H9 (cell line): Measurements from ENCODE around the gene TPCN2. TPM values are rescaled to one million over a fixed set of nuclear protein-coding genes. Genes with fewer than 3 reads are reported as not detected.

Experiments
- DNase-seq: peaks from one replicate; pipeline ENCODE4 v3.0.0-alpha.2; 2017
- H2AFZ ChIP-seq: one replicate; pipeline ENCODE4 v1.6.1; 2013; ENCODE audit warnings: mild to moderate bottlenecking, low read length, control low read depth, moderate library complexity
- H2AK5ac ChIP-seq: 2 replicates; pipeline ENCODE4 v1.6.1; 2013; ENCODE audit warnings: low read length, control low read depth, mixed read lengths; ENCODE audit not compliant: insufficient read length
- H2BK120ac ChIP-seq: one replicate; pipeline ENCODE4 v1.6.1; 2013; ENCODE audit warnings: low read depth, mild to moderate bottlenecking, low read length, control low read depth, inconsistent platforms; ENCODE audit not compliant: poor library complexity, severe bottlenecking
- H2BK12ac ChIP-seq: 2 replicates; pipeline ENCODE4 v1.6.1; 2013; ENCODE audit warnings: low read length, control low read depth, mixed read lengths, low read depth; ENCODE audit not compliant: insufficient read length
- H2BK15ac ChIP-seq: 2 replicates; pipeline ENCODE4 v1.6.1; 2013; ENCODE audit warnings: low read depth, low read length, control low read depth
- H2BK20ac ChIP-seq: one replicate; pipeline ENCODE4 v1.6.1; 2013; ENCODE audit warnings: low read depth, mild to moderate bottlenecking, low read length, control low read depth, inconsistent platforms; ENCODE audit not compliant: poor library complexity, severe bottlenecking
- H2BK5ac ChIP-seq: 2 replicates; pipeline ENCODE4 v1.6.1; 2013; ENCODE audit warnings: low read length, control low read depth, mixed read lengths; ENCODE audit not compliant: insufficient read length
- H3K14ac ChIP-seq: 2 replicates; pipeline ENCODE4 v1.6.1; 2013; ENCODE audit warnings: low read length, control low read depth; ENCODE audit not compliant: insufficient read depth
- H3K18ac ChIP-seq: 2 replicates; pipeline ENCODE4 v1.6.1; 2013; ENCODE audit warnings: low read depth, mild to moderate bottlenecking, mixed read lengths, low read length, control low read depth; ENCODE audit not compliant: insufficient read length
- H3K23ac ChIP-seq: 2 replicates; pipeline ENCODE4 v1.6.1; 2013; ENCODE audit warnings: low read length, control low read depth, mixed read lengths, low read depth; ENCODE audit not compliant: insufficient read length
- H3K23me2 ChIP-seq: 2 replicates; pipeline ENCODE4 v1.6.1; 2013; ENCODE audit warnings: low read depth, mild to moderate bottlenecking, mixed read lengths, low read length, control low read depth; ENCODE audit not compliant: insufficient read length, poor library complexity, severe bottlenecking
- H3K27ac ChIP-seq: 2 replicates; pipeline ENCODE4 v1.5.1; 2013; ENCODE audit warnings: low read length, control low read depth, mixed read lengths, low read depth; ENCODE audit not compliant: insufficient read length
- H3K27me3 ChIP-seq: 2 replicates; pipeline ENCODE4 v1.6.1; 2013; ENCODE audit warnings: low read length, control low read depth, inconsistent platforms; ENCODE audit not compliant: insufficient read depth
- H3K4ac ChIP-seq: 2 replicates; pipeline ENCODE4 v1.6.1; 2013; ENCODE audit warnings: low read depth, mild to moderate bottlenecking, control low read depth, inconsistent platforms, low read length, moderate library complexity
- H3K4me1 ChIP-seq: 2 replicates; pipeline ENCODE4 v1.6.1; 2013; ENCODE audit warnings: low read length, control low read depth, inconsistent platforms; ENCODE audit not compliant: insufficient read depth
- H3K4me2 ChIP-seq: 2 replicates; pipeline ENCODE4 v1.6.1; 2013; ENCODE audit warnings: low read length, control low read depth, mixed read lengths; ENCODE audit not compliant: insufficient read length, insufficient read depth
- H3K56ac ChIP-seq: 2 replicates; pipeline ENCODE4 v1.6.1; 2013; ENCODE audit warnings: low read depth, mild to moderate bottlenecking, mixed read lengths, low read length, control low read depth; ENCODE audit not compliant: insufficient read length
- H3K79me1 ChIP-seq: 2 replicates; pipeline ENCODE4 v1.6.1; 2013; ENCODE audit warnings: low read depth, mild to moderate bottlenecking, moderate library complexity, low read length, control low read depth, inconsistent platforms; ENCODE audit not compliant: insufficient read depth, poor library complexity, severe bottlenecking
- H3K79me2 ChIP-seq: 2 replicates; pipeline ENCODE4 v1.6.1; 2013; ENCODE audit warnings: low read length, control low read depth, inconsistent platforms; ENCODE audit not compliant: insufficient read depth
- H3K9ac ChIP-seq: 2 replicates; pipeline ENCODE4 v1.6.1; 2013; ENCODE audit warnings: low read length, control low read depth, mixed read lengths; ENCODE audit not compliant: insufficient read length; ENCODE audit errors: extremely low read depth
- H3K9me3 ChIP-seq: one replicate; pipeline ENCODE4 v1.6.1; 2013; ENCODE audit warnings: low read depth, low read length, inconsistent platforms; ENCODE audit not compliant: control insufficient read depth
- H3T11ph ChIP-seq: one replicate; pipeline ENCODE4 v1.6.1; 2013; ENCODE audit warnings: mild to moderate bottlenecking, low read length, control low read depth, inconsistent platforms
- H4K20me1 ChIP-seq: one replicate; pipeline ENCODE4 v1.6.1; 2013; ENCODE audit not compliant: control insufficient read depth, insufficient read length, insufficient read depth
- H4K5ac ChIP-seq: 2 replicates; pipeline ENCODE4 v1.6.1; 2013; ENCODE audit warnings: low read depth, mild to moderate bottlenecking, mixed read lengths, low read length, control low read depth; ENCODE audit not compliant: insufficient read length
- H4K8ac ChIP-seq: replicated peaks from 2 replicates; pipeline ENCODE4 v1.6.1; 2013; ENCODE audit warnings: low read length, control low read depth, mixed read lengths, low read depth; ENCODE audit not compliant: insufficient read length
- H4K91ac ChIP-seq: 2 replicates; pipeline ENCODE4 v1.6.1; 2013; ENCODE audit warnings: low read depth, mild to moderate bottlenecking, moderate library complexity, mixed read lengths, low read length, control low read depth; ENCODE audit not compliant: insufficient read length
- H3K27ac Mint-ChIP-seq, 3 experiments: 2 replicates in 2 of 3; 3 replicates in 1 of 3; pipeline ENCODE4 v1.8.0; 2020 to 2021; ENCODE audit warnings: mixed read lengths in 3 of 3, mild to moderate bottlenecking in 1 of 3, moderate library complexity in 1 of 3
- H3K27me3 Mint-ChIP-seq: 2 replicates; pipeline ENCODE4 v1.8.0; 2021; ENCODE audit warnings: low read depth, mild to moderate bottlenecking, moderate library complexity, mixed read lengths
- H3K36me3 Mint-ChIP-seq, 3 experiments: 2 replicates in 2 of 3; 3 replicates in 1 of 3; pipeline ENCODE4 v1.8.0; 2020 to 2021; ENCODE audit warnings: low read depth in 3 of 3, mixed read lengths in 3 of 3; ENCODE audit not compliant: insufficient read depth in 1 of 3
- H3K4me1 Mint-ChIP-seq, 2 experiments: 2 replicates each; pipeline ENCODE4 v1.8.0; 2020; ENCODE audit warnings: mixed read lengths in 2 of 2
- H3K4me3 Mint-ChIP-seq, 2 experiments: 2 replicates in 1 of 2; 3 replicates in 1 of 2; pipeline ENCODE4 v1.8.0; 2020 to 2021; ENCODE audit warnings: mild to moderate bottlenecking in 2 of 2, mixed read lengths in 2 of 2, moderate library complexity in 1 of 2
- H3K9me3 Mint-ChIP-seq, 2 experiments: 2 replicates in 1 of 2; 3 replicates in 1 of 2; pipeline ENCODE4 v1.8.0; 2020; ENCODE audit warnings: mild to moderate bottlenecking in 2 of 2, mixed read lengths in 2 of 2, moderate library complexity in 1 of 2
- WGBS: extraction: QIAGEN DNeasy Blood & Tissue Kit; methylation state at CpG from one replicate; pipeline ENCODE4 v1.1.7; 2013; ENCODE audit warnings: missing lambda C conversion rate, low lambda C conversion rate, mixed read lengths; ENCODE audit not compliant: insufficient read length; ENCODE audit errors: extremely low coverage; 5-methylcytosine and 5-hydroxymethylcytosine counted together
- total RNA-seq: library from RNA; stranded (reverse); gene quantifications from 2 replicates; pipeline ENCODE4 v1.2.1, GENCODE V29; 2021
- TF ChIP-seq, protein P1 (sequence below): fragments of 200-600 bp; sonication (generic); conservative IDR thresholded peaks from 3 replicates; pipeline ENCODE4 v1.8.0; 2021; ENCODE audit warnings: antibody characterized with exemption, mild to moderate bottlenecking

The TPCN2 gene
- total RNA-seq, 1 experiment from 2014 or later, result 16.8 TPM

DNA sequence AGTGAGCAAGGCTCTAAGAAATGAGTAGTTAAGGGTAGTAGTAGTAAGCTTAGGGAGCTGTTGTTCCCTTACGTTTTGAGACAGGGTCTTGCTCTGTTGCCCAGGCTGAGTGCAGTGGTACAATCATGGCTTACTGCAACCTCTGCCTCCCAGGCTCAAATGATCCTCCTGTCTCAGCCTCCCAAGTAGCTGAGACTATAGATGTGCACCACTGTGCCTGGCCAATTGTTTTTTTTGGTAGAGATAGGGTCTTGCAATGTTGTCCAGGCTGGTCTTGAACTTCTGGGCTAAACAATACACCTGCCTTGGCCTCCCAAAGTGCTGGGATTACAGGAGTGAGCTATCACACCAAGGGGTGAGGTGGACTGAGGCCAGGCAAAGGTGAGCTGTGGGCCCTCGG is 117.0 kb downstream of the TPCN2 start:
- no peak overlapping the region for H3K23ac ChIP-seq
- TF ChIP-seq, protein P1, sequence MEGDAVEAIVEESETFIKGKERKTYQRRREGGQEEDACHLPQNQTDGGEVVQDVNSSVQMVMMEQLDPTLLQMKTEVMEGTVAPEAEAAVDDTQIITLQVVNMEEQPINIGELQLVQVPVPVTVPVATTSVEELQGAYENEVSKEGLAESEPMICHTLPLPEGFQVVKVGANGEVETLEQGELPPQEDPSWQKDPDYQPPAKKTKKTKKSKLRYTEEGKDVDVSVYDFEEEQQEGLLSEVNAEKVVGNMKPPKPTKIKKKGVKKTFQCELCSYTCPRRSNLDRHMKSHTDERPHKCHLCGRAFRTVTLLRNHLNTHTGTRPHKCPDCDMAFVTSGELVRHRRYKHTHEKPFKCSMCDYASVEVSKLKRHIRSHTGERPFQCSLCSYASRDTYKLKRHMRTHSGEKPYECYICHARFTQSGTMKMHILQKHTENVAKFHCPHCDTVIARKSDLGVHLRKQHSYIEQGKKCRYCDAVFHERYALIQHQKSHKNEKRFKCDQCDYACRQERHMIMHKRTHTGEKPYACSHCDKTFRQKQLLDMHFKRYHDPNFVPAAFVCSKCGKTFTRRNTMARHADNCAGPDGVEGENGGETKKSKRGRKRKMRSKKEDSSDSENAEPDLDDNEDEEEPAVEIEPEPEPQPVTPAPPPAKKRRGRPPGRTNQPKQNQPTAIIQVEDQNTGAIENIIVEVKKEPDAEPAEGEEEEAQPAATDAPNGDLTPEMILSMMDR, result no peak

More for the DNA sequence above, 117.0 kb downstream of the TPCN2 start:
- H3K36me3 Mint-ChIP-seq, result peaks cover 0 to 4% (median 0%) of the 10 kb centered on the region in 3 experiments; a peak in 2 of 7 replicates
- no peak overlapping the region for H3T11ph ChIP-seq
- no peak overlapping the region for H3K56ac ChIP-seq
- H3K79me1 ChIP-seq, result no peaks in the 10 kb centered on the region
- no peak overlapping the region for H2AK5ac ChIP-seq
- H3K4me3 Mint-ChIP-seq, result no peak overlapping the region
- H2BK20ac ChIP-seq, result no peak overlapping the region
- H3K27ac Mint-ChIP-seq, result no peak overlapping the region
- H2BK120ac ChIP-seq, result no peak overlapping the region
- no peak overlapping the region for H4K5ac ChIP-seq
- H3K27ac ChIP-seq, result no peak overlapping the region
- H4K20me1 ChIP-seq, result no peaks in the 10 kb centered on the region
- no peak overlapping the region for H2BK15ac ChIP-seq
- H3K4me1 ChIP-seq, result no peaks in the 10 kb centered on the region
- no peak overlapping the region for H3K9ac ChIP-seq
- no peak overlapping the region for H4K91ac ChIP-seq
- no peaks in the 10 kb centered on the region for H3K23me2 ChIP-seq
- H2BK5ac ChIP-seq, result no peak overlapping the region
- no peak overlapping the region for H2AFZ ChIP-seq
- peaks cover 30% of the 10 kb centered on the region for H3K27me3 Mint-ChIP-seq
- H3K14ac ChIP-seq, result no peak overlapping the region
- no peak overlapping the region for H3K18ac ChIP-seq
- H3K9me3 Mint-ChIP-seq, result peaks cover 10 to 12% of the 10 kb centered on the region in 2 experiments; a peak in 4 of 5 replicates
- no peak overlapping the region for H4K8ac ChIP-seq
- H2BK12ac ChIP-seq, result no peak overlapping the region
- no peak for DNase-seq
- no peak overlapping the region for H3K4ac ChIP-seq
- H3K79me2 ChIP-seq, result no peaks in the 10 kb centered on the region
- no peak overlapping the region for H3K4me2 ChIP-seq
- peaks cover 7 to 9% of the 10 kb centered on the region in 2 experiments; a peak in 3 of 4 replicates for H3K4me1 Mint-ChIP-seq
- no CpG with 5 or more reads among the region's 2 CpGs for WGBS
- no peaks in the 10 kb centered on the region for H3K27me3 ChIP-seq
- no peaks in the 10 kb centered on the region for H3K9me3 ChIP-seq
